ENCODE results near the gene XRCC5.
A peak's percentile ranks its signal among the peaks of the same experiment; 100 is the strongest.

Gene XRCC5

GRCh38 chr2:216084547-216084946 is 24.6 kb upstream of the XRCC5 start:
- DNase-seq (ENCODE audit: low read depth in 2 of 2): no peak

DNA sequence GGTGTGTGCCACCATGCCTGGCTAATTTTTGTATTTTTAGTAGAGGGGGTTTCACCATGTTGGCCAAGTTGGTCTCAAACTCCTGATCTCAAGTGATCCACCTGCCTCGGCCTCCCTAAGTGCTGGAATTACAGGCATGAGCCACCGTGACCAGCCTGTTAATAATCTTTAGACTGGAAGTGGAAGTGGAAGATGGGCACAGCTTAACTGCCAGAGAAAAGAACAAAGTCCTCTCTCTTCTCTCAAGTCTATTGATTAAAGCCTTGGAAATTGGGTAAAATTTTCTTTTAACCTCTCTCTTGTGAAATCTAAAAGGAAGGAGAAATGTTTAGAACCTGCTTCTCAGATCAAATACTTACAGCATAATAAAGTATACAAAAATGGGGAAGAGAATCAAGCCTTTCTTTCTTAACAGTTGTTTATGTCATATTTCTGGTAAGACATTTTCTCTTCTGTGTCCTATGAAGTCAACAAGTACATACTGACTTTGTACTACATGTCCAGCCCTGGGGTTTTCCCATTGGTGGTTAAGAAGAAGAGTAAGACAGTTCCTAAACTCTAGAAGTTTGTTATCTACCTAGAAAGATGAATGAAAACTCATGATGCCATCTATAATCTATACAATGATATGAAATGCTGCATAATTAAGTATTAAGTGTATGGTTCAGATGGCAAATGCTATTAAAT is 22.8 kb upstream of the XRCC5 start:
- no peak for DNase-seq (ENCODE audit: low read depth in 2 of 2)

- DNase-seq (ENCODE audit: low read depth in 2 of 2): no peak
Observed at GRCh38 chr2:216090369-216090786, 18.8 kb upstream of the XRCC5 start.

- DNase-seq (ENCODE audit: low read depth in 2 of 2): no peak
Observed at GRCh38 chr2:216092646-216093045, 16.5 kb upstream of the XRCC5 start.

DNA sequence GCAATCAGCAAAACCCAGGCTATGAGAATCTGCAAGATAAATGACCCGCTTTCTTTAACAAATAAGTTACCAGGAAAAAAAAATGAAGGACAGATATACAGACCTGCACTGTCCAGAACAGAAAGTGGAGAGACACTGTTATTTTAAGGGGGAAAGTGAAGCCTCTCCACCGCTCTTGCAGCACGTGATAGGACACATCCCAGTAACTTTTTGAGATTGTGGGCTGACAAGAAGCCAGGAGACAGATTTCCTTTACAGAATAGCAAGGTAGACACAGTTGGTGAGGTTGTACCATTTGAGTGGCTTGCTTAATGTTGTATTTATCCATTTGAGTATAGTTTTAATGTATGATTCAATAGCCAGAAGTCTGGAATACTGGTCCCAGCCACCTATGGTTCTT is 14.4 kb upstream of the XRCC5 start:
- no peak for DNase-seq (ENCODE audit: low read depth in 2 of 2)

- DNase-seq (ENCODE audit: low read depth in 2 of 2): no peak
Observed at GRCh38 chr2:216098421-216099334, 10.5 kb upstream of the XRCC5 start.

DNA sequence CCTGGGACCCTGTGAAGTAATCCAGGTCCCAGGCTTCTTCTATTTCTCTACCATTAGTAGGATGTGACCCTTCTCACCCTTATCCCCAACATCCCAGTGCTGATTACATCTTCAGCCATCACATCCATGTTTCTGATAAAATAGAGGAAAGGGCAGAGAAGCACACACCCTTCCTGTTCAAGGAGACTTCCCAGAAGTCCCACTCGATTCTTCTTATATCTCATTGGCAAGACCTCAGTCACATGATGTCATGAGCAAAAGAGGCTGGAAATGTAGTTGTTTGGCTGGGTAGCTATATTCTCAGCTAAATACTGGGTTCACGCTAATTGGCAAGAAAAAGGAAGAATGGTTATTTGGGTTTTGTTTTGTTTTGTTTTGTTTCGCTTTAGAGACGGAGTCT is 8.0 kb upstream of the XRCC5 start:
- DNase-seq (ENCODE audit: low read depth in 2 of 2): no peak

DNA sequence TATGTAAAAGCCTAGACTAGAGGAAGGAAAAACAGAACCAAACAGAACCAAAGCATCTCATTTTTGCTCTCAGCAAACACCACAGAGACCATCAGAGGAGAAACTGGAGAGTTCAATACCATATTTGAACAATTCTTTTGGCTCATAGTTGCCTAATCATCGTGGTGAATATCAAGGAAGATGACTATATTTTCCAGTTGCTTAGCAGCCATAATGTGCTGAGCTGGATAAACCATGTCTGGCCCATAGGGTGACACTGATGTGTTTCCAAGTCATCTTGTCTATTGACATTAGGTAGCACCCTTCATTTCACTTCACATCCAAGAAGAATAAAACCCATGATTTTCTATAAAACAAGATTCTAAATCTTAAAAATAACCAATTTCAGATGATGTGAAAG is 5.9 kb upstream of the XRCC5 start:
- DNase-seq (ENCODE audit: low read depth in 2 of 2): no peak

DNA sequence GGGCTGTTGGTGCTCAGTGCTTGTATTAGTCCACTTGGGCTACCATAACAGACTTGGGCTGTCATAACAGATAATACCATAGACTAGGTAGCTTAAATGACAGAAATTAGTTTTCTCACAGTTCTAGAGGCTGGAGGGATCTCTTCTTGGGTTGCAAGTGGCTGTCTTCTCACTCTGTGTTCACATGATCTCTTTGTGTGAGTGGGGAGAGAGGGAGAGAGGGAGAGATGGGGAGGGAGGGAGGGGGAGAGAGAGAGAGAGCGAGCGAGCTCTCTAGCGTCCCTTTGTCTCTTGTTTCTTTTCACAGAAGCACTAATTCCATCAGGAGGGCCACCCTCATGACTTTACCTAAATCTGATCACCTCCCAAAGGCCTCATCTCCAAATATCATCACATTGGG is 4.5 kb upstream of the XRCC5 start:
- no peak for DNase-seq (ENCODE audit: low read depth in 2 of 2)

- DNase-seq (ENCODE audit: low read depth in 2 of 2): no peak
Observed at GRCh38 chr2:216107320-216107719, 1.8 kb upstream of the XRCC5 start.

- no peak for DNase-seq (ENCODE audit: low read depth in 2 of 2)
Observed at GRCh38 chr2:216107760-216108159, 1.4 kb upstream of the XRCC5 start.

GRCh38 chr2:216108310-216108966 is 710 bp upstream of the XRCC5 start:
- DNase-seq (ENCODE audit: low read depth in 2 of 2): no peak

DNA sequence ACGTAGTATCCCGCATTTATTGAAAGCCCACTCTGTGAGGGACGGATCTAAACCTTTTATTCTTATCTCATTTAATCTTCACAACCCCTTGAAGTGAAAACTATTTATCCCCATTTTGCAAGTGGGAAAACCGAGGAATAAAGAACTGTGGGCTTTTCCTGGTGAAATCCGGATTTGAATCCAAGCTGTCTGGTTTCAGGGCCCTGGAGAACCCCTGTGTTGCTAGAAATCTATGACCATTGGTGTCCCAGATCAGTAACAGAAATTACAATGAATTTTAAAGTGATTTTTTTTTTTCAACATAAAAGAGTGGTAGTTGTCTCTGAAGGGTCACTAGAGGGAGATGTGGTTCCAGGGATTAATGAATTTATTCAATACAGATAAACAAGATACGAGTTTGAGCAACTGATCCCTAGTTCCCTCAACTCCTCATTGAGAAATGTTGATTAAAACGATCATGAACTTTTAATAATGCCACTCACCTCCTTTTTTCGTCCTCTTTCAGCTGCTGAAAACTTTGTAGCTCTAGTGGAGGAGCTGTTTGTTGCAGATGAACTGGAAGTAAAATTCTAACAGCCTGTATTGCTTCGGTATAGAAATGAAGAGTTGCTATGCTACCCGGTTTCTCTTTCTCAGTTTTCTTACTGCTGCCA is 940 bp downstream of the XRCC5 start:
- no peak for DNase-seq (ENCODE audit: low read depth in 2 of 2)

GRCh38 chr2:216110620-216111019 is 1.5 kb downstream of the XRCC5 start:
- no peak for DNase-seq (ENCODE audit: low read depth in 2 of 2)

GRCh38 chr2:216111122-216111521 is 2.0 kb downstream of the XRCC5 start:
- no peak for DNase-seq (ENCODE audit: low read depth in 2 of 2)

DNA sequence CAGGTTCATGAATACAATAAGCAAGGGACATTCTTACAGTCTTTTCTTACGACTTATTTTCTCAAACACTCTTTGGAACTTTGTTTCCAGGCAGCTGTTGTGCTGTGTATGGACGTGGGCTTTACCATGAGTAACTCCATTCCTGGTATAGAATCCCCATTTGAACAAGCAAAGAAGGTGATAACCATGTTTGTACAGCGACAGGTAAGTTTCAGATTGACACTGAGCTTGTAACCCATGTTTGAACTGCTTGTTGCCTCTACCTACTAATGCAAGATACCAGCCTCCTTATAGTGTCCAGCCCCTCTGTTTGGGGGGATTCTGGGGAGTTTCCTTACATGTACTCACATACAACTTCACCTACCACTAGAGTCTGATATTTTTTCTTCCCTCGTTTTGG is 3.8 kb downstream of the XRCC5 start:
- DNase-seq (ENCODE audit: low read depth in 2 of 2): no peak

- DNase-seq (ENCODE audit: low read depth in 2 of 2): no peak
Observed at GRCh38 chr2:216113572-216113971, 4.4 kb downstream of the XRCC5 start.

- no peak for DNase-seq (ENCODE audit: low read depth in 2 of 2)
Observed at GRCh38 chr2:216114382-216114713, 5.2 kb downstream of the XRCC5 start.

DNA sequence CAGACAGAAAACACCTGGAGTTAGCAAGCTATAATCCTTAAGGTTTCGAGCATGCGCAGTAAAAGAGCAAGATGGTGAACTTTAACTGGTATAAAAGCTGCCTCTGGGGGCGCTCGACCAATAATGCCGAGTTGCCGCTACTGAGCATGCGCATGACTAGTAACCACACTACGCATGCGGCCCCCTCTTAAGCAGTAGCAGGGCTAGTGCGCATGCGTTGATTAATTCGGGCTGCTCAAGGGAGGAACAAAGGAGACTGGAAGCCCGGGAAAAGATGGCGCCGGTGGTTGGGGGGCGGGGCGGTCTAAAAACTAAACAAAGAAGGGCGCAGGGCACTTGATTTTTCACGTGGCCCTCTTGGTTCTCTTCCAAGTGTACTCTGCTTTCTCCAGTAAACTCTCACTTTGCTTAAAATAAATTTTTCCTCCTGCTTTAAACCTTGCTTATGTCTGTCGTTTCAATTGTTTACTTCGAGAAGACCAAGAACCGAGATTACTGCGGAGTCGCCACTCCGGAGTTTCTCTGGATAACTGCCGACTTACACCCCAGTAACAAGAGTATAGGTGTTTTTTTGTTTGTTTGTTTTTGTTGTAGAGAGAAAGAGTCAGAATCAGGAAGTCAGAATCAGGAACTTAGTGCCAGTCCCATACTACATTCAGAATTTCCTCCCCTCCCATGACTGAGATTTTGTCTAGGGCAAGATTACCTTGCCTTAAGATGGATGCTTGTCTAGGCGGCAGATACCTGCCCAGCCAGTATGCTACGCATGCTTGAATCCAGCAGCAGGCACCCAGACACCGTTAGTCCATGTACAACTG is 5.8 kb downstream of the XRCC5 start:
- peak; percentile 94 to 96 for DNase-seq (ENCODE audit: low read depth in 2 of 2)

GRCh38 chr2:216116418-216116817 is 7.3 kb downstream of the XRCC5 start:
- DNase-seq (ENCODE audit: low read depth in 2 of 2): no peak

- no peak for DNase-seq (ENCODE audit: low read depth in 2 of 2)
Observed at GRCh38 chr2:216117561-216118340, 8.6 kb downstream of the XRCC5 start.

Data from stimulated activated CD4-positive, alpha-beta T cell treated with anti-CD3 and anti-CD28 coated beads, Interleukin-12 subunit alpha, Interleukin-12 subunit beta, amount 100 ng/mL, for 24 hours (primary cell).